DOHH2 (cell line): ENCODE results near the gene MAPK8.

Experiments used
- EZH2phosphoT487 ChIP-seq: fragments of 200-600 bp; sonication (generic); IDR thresholded peaks from 2 replicates; pipeline ENCODE4 v1.6.1; 2017; ENCODE audit warnings: borderline replicate concordance, mild to moderate bottlenecking, antibody characterized with exemption, low read length, moderate library complexity, mixed read lengths
- TF ChIP-seq, protein P1 (sequence below): fragments of 200-600 bp; sonication (generic); IDR thresholded peaks from one replicate; pipeline ENCODE4 v1.5.1; 2014; ENCODE audit warnings: antibody characterized with exemption, mild to moderate bottlenecking, low read depth, low read length; ENCODE audit not compliant: poor library complexity, severe bottlenecking

DNA sequence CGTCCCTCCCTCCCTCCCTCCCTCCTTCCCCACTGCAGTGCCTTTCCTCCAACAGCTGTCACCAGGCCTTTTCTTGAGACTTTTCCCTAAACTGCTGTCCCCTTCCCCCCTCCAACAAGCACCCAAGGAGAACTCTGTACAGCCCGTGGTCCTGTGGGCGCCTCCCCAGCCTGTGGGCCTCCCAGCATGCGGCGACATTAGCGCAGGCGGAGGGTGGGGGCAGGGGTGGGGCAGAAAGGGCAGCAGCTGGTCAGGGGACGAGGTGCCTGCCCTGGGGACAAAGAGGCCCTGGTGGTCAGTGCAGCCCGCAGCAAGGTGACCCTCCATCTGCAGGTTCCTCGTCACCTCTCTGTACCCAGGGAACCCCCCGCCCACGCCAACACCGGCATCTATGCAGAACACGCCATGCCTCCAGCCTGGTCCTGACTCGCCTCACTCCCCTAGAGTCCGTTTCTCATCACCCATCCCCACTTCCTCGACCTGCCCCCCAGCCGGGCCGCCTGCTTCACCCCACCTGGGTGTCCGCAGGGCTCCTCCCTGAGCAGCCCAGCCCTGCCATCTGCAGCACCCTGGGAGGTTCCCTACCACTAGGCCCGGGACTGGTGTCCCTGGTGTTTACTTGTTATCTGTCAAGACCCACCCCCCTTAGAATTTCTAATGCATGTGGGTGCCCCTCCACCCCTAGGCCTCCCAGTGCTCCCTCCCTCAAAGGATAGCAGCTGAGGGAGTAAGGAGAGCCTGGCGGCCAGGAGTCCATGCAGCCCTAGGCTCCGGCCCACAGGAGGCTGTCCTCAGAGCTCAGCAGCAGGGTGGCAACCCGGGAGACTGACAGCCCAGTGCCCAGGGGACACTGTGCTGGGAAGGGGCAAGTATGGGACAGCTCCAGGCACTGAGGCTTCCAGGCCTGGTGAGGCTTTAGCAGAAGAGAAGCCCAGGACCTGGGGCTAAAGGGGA lies 150.6 kb downstream of the MAPK8 start:
- TF ChIP-seq, protein P1, sequence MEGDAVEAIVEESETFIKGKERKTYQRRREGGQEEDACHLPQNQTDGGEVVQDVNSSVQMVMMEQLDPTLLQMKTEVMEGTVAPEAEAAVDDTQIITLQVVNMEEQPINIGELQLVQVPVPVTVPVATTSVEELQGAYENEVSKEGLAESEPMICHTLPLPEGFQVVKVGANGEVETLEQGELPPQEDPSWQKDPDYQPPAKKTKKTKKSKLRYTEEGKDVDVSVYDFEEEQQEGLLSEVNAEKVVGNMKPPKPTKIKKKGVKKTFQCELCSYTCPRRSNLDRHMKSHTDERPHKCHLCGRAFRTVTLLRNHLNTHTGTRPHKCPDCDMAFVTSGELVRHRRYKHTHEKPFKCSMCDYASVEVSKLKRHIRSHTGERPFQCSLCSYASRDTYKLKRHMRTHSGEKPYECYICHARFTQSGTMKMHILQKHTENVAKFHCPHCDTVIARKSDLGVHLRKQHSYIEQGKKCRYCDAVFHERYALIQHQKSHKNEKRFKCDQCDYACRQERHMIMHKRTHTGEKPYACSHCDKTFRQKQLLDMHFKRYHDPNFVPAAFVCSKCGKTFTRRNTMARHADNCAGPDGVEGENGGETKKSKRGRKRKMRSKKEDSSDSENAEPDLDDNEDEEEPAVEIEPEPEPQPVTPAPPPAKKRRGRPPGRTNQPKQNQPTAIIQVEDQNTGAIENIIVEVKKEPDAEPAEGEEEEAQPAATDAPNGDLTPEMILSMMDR: no peak
- no peak for TF ChIP-seq EZH2phosphoT487
